SK-N-SH (cell line): ENCODE measurements around the gene PLAC9.

Experiments
- CTCF ChIP-seq: fragments of 200-600 bp; sonication (generic); IDR thresholded peaks from 2 replicates; pipeline ENCODE4 v1.6.1; 2017; ENCODE audit warnings: antibody characterized with exemption, mild to moderate bottlenecking, moderate library complexity
- ELF1 ChIP-seq: IDR thresholded peaks from 2 replicates; pipeline ENCODE4 v1.4.0; 2012
- EP300 ChIP-seq, 2 experiments: IDR thresholded peaks; 2 replicates each; pipeline versions ENCODE4 v1.4.0 to v1.6.1; 2012; ENCODE audit warnings: borderline replicate concordance in 1 of 2, low read depth in 1 of 2, low read length in 1 of 2
- GATA2 ChIP-seq: sonication (generic); formaldehyde crosslinking; IDR thresholded peaks from 2 replicates; pipeline ENCODE4 v1.5.0; 2020; ENCODE audit warnings: mild to moderate bottlenecking, missing genetic modification reagents
- MAX ChIP-seq: IDR thresholded peaks from 2 replicates; pipeline ENCODE4 v1.4.0; 2012; ENCODE audit warnings: low read depth
- MEF2A ChIP-seq: IDR thresholded peaks from 2 replicates; pipeline ENCODE4 v1.4.0; 2012; ENCODE audit warnings: low read depth, borderline replicate concordance
- MXI1 ChIP-seq: IDR thresholded peaks from 2 replicates; pipeline ENCODE4 v1.6.1; 2012; ENCODE audit warnings: mild to moderate bottlenecking, low read depth, low read length, improper control_type of control experiment
- PBX3 ChIP-seq: IDR thresholded peaks from 2 replicates; pipeline ENCODE4; 2012
- POLR2AphosphoS5 ChIP-seq: IDR thresholded peaks from 2 replicates; pipeline ENCODE4 v1.6.1; 2012; ENCODE audit warnings: low read depth, low read length
- SIN3A ChIP-seq: IDR thresholded peaks from 2 replicates; pipeline ENCODE4 v1.6.1; 2012; ENCODE audit warnings: low read depth, mild to moderate bottlenecking, low read length, moderate library complexity, borderline replicate concordance
- TEAD4 ChIP-seq: IDR thresholded peaks from 2 replicates; pipeline ENCODE4 v1.4.0; 2012; ENCODE audit warnings: mild to moderate bottlenecking, borderline replicate concordance; ENCODE audit not compliant: insufficient read depth
- USF1 ChIP-seq: IDR thresholded peaks from 2 replicates; pipeline ENCODE4 v1.4.0; 2012; ENCODE audit warnings: low read depth, borderline replicate concordance
- USF2 ChIP-seq: fragments of 150-350 bp; IDR thresholded peaks from 2 replicates; pipeline ENCODE4 v1.6.1; 2017; ENCODE audit warnings: antibody characterized with exemption, low read length, low read depth, borderline replicate concordance
- YY1 ChIP-seq: IDR thresholded peaks from 2 replicates; pipeline ENCODE4 v1.4.0; 2012; ENCODE audit warnings: low read depth, mild to moderate bottlenecking

GRCh38 chr10:80163741-80164341 lies 31.3 kb downstream of the PLAC9 start:
- TF ChIP-seq PBX3 = no peak
- TF ChIP-seq MXI1 = no peak
- TF ChIP-seq YY1 = no peak
- TF ChIP-seq MEF2A = 0 out of 2 replicates have a peak, but pooled peaks have one; percentile 17
- TF ChIP-seq CTCF = no peak
- TF ChIP-seq TEAD4 = no peak
- no peak for TF ChIP-seq SIN3A
- TF ChIP-seq POLR2AphosphoS5 = no peak
- no peak for TF ChIP-seq GATA2 (CRISPR knock-in tag)
- peak in 1 of 2 experiments; percentile 54; a peak in 1 of 4 replicates for TF ChIP-seq EP300 (IDR thresholded peaks at IDR 0.05; ENCODE audit: borderline replicate concordance in 1 of 2, low read depth in 1 of 2, low read length in 1 of 2)
- no peak for TF ChIP-seq ELF1
- no peak for TF ChIP-seq USF2
- TF ChIP-seq USF1 = no peak
- no peak for TF ChIP-seq MAX
